ENCODE data around the gene TEX22. TPM values are rescaled to one million over a fixed set of nuclear protein-coding genes. Genes with fewer than 3 reads are reported as not detected.

The TEX22 gene
- total and polyA plus RNA-seq, 7 donors = 0.10 to 0.75 (median 0.34) TPM; not detected in 2

DNA sequence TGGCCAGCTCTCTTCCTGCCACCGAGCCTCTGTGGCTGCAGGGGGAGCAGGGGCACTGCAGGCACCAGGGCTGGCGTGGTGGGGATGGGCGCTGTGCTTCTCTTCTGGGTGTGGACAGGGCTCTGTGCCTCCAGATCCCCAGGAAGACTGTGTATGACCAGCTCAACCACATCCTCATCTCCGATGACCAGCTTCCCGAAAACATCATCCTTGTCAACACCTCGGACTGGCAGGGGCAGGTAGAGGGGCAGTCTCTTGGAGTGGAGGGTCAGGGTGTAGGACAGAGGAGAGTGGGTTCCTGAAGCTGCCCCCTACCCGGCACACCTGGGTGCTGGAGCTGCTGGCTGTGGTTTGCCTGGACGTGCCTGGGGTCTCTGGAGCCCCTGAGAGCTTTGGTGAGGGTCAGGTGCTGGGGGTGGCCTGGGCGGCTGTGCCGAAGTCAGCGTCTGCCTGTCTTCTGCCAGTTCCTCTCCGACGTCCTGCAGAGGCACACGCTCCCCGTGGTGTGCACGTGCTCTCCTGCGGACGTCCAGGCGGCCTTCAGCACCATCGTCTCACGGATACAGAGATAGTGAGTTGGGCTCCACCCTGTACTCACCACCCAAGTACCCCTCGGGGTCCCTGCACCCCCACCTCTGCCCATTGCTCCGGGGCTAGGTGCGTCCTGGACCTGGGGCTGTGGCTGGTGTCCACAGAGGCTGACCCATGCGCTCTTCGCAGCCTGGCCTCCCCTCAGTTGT lies 15.8 kb upstream of the TEX22 start:
- no peak for DNase-seq
- intact Hi-C loops (cut with DNase I) = no loop called here
- peaks cover 2 to 64% of the 10 kb centered on the region in 2 donors for H3K36me3 ChIP-seq (ENCODE audit: insufficient read depth in 1 of 2, low read depth in 1 of 2)

DNA sequence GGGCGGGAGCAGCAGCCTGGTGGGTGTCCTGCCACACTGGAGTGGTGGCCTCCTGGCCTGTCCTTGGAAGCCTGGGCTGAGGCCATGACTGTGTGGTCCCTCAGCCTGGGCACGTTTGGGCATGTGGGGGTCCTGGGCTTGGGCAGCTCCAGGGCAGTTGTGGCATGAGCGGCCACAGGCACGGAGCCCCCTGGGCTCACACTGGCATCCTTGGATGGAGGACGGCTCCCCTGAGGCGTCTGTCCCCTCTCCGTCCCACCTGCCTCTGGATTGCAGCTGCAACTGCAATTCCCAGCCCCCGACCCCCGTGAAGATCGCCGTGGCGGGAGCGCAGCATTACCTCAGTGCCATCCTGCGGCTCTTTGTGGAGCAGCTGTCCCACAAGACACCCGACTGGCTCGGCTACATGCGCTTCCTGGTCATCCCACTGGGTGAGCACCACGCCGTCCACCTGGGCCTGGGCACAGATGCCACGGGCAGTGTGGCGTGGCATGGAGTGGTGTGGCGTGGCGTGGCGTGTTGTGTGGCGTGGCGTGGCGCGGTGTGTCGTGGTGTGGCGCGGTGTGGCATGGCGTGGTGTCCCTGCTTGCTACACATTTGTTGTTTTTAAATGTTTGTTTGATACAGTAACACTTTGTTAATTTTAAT lies 15.1 kb upstream of the TEX22 start:
- DNase-seq (peak in 1 of 2 donors; percentile 42), ATAC-seq (no peak)
- no peak overlapping the region for H3K27ac ChIP-seq
- H3K9me3 ChIP-seq = no peaks in the 10 kb centered on the region
- TF ChIP-seq, protein P1, sequence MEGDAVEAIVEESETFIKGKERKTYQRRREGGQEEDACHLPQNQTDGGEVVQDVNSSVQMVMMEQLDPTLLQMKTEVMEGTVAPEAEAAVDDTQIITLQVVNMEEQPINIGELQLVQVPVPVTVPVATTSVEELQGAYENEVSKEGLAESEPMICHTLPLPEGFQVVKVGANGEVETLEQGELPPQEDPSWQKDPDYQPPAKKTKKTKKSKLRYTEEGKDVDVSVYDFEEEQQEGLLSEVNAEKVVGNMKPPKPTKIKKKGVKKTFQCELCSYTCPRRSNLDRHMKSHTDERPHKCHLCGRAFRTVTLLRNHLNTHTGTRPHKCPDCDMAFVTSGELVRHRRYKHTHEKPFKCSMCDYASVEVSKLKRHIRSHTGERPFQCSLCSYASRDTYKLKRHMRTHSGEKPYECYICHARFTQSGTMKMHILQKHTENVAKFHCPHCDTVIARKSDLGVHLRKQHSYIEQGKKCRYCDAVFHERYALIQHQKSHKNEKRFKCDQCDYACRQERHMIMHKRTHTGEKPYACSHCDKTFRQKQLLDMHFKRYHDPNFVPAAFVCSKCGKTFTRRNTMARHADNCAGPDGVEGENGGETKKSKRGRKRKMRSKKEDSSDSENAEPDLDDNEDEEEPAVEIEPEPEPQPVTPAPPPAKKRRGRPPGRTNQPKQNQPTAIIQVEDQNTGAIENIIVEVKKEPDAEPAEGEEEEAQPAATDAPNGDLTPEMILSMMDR (IDR thresholded peaks at IDR 0.05) = no peak
- 96 to 97% (median 97%) methylated on average over 32 of the region's 32 CpGs for WGBS, 3 donors
- no peak overlapping the region for H3K4me3 ChIP-seq
- no peaks in the 10 kb centered on the region for H3K27me3 ChIP-seq (ENCODE audit: insufficient read depth in 3 of 3, low read length in 2 of 3)
- no peaks in the 10 kb centered on the region for H3K4me1 ChIP-seq
- H3K36me3 ChIP-seq (ENCODE audit: insufficient read depth in 1 of 2, low read depth in 1 of 2) = peaks cover 2 to 69% of the 10 kb centered on the region in 2 donors
- intact Hi-C loops (cut with DNase I) = no loop called here

More for the DNA sequence above, 15.8 kb upstream of the TEX22 start:
- no peak overlapping the region for H3K27ac ChIP-seq
- ATAC-seq = no peak
- TF ChIP-seq, protein P1 (IDR thresholded peaks at IDR 0.05) = no peak
- H3K9me3 ChIP-seq = no peaks in the 10 kb centered on the region
- no peaks in the 10 kb centered on the region for H3K27me3 ChIP-seq (ENCODE audit: insufficient read depth in 3 of 3, low read length in 2 of 3)
- 93 to 96% (median 95%) methylated on average over 26 of the region's 26 CpGs for WGBS, 3 donors
- H3K4me1 ChIP-seq = no peaks in the 10 kb centered on the region
- no peak overlapping the region for H3K4me3 ChIP-seq

- 92 to 95% (median 93%) methylated on average over 23 of the region's 23 CpGs for WGBS, 3 donors
- TF ChIP-seq, protein P1 (IDR thresholded peaks at IDR 0.05) = no peak
- Histone ChIP-seq H3K4me1 (no peaks in the 10 kb centered on the region), H3K9me3 (no peaks in the 10 kb centered on the region), H3K27me3 (ENCODE audit: insufficient read depth in 3 of 3, low read length in 2 of 3) (no peaks in the 10 kb centered on the region), H3K36me3 (ENCODE audit: insufficient read depth in 1 of 2, low read depth in 1 of 2) (peaks cover 2 to 69% of the 10 kb centered on the region in 2 donors), H3K4me3 (no peak overlapping the region), H3K27ac (no peak overlapping the region)
- intact Hi-C loops (cut with DNase I) = no loop called here
- no peak for DNase-seq
- ATAC-seq = no peak
Measured at GRCh38 chr14:105384041-105384557, 14.2 kb upstream of the TEX22 start.

- no peak overlapping the region for H3K4me3 ChIP-seq
- ATAC-seq (peak in 2 of 4 donors; percentile 22 to 39), DNase-seq (no peak)
- H3K9me3 ChIP-seq = no peaks in the 10 kb centered on the region
- TF ChIP-seq, protein P1 (IDR thresholded peaks at IDR 0.05) = no peak
- H3K36me3 ChIP-seq (ENCODE audit: insufficient read depth in 1 of 2, low read depth in 1 of 2) = peaks cover 2 to 66% of the 10 kb centered on the region in 2 donors
- no peaks in the 10 kb centered on the region for H3K4me1 ChIP-seq
- H3K27ac ChIP-seq = no peak overlapping the region
- 79 to 87% (median 84%) methylated on average over 25 to 29 of the region's 29 CpGs for WGBS, 3 donors
- no peaks in the 10 kb centered on the region for H3K27me3 ChIP-seq (ENCODE audit: insufficient read depth in 3 of 3, low read length in 2 of 3)
- intact Hi-C loops (cut with DNase I) = no loop called here
Measured at GRCh38 chr14:105384605-105385321, 13.6 kb upstream of the TEX22 start.

Measured in psoas muscle (tissue), 8 donors.